HG03095 (cell line): ENCODE data around the gene DLG3.
"Not testable (repeated sequence)": the region's sequence is repeated elsewhere in the genome, so short reads cannot be mapped to it uniquely, and the experiment has no call there.

Experiments
- ATAC-seq: cut with Tn5 transposase; IDR thresholded peaks from one replicate; pipeline ENCODE4 v1.9.1; 2021; ENCODE audit warnings: moderate library complexity; ENCODE audit not compliant: unreplicated experiment

DLG3 gene

GRCh38 chrX:70444326-70444945, at the start of gene DLG3:
Gene DLG3 (plus strand): TSS chrX:70444835. CDS start chrX:70445202, 367 bp downstream.
- ATAC-seq = no peak

- ATAC-seq = no peak
Observed at GRCh38 chrX:70398899-70399298, 45.7 kb upstream of the DLG3 start.

DNA sequence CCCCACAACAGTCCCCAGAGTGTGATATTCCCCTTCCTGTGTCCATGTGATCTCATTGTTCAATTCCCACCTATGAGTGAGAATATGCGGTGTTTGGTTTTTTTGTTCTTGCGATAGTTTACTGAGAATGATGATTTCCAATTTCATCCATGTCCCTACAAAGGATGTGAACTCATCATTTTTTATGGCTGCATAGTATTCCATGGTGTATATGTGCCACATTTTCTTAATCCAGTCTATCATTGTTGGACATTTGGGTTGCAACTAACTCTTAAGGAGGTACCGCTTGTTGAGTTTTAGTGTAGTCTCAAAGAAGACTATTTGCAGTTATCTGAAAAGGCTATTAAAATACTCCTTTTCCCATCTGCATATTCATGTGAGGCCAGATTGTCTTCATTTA, 44.5 kb upstream of the DLG3 start:
- ATAC-seq = not testable (repeated sequence)

DNA sequence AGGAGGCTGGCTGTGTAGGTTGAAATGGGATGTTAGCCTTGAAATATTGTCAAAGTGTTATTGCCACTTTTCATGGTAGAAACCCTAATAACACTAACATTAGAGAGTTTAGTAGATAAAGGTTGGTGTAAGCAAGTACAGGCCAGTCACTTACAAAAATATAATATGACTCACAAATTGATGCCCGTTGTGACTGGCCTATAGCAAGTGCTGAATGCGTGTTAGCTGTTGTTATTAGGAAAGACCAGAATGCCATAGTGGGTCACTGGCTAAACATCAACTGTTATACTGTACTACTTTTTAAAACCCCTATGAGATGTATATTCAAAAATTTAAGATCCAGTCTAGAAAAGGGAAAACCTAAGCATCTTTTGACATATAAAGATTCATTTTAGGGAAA, 41.9 kb upstream of the DLG3 start:
- ATAC-seq = no peak

DNA sequence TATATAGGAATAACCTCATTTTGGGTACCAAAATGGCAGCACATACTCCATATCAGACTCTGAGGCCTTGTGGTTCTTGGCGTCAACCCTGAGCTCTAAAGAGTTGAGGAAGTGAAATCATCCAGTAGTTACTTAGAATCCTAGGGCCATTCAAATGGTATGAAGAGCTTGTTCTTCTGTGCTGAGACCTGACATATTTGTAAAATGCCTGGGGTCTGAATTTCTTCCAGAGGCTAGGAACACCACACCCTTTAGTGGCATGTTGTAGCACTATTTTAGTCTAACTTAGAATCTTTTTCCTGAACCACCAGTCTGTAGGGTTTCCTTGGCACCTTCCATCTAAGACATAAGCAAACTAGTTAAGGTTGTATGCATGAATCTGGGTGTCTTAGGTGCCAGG, 39.6 kb upstream of the DLG3 start:
- ATAC-seq = no peak

DNA sequence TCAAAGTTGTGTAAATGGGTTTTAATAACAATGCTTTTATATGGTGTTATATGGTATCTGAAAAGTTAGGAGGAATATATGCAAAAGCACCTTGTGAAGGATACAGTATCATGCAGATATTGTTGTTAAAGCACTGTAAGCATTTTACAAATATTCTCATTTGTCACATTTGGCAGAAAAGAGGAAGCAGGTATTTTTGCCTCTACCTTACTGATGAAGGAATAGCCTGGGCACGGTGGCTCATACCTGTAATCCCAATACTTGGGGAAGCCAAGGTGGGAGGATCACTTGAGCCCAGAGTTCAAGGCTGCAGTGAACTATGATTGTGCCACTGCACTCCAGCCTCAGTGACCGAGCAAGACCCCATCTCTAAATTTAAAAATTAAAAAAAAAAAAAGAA, 33.7 kb upstream of the DLG3 start:
- ATAC-seq = no peak

GRCh38 chrX:70411475-70411874, 33.2 kb upstream of the DLG3 start:
- no peak for ATAC-seq

DNA sequence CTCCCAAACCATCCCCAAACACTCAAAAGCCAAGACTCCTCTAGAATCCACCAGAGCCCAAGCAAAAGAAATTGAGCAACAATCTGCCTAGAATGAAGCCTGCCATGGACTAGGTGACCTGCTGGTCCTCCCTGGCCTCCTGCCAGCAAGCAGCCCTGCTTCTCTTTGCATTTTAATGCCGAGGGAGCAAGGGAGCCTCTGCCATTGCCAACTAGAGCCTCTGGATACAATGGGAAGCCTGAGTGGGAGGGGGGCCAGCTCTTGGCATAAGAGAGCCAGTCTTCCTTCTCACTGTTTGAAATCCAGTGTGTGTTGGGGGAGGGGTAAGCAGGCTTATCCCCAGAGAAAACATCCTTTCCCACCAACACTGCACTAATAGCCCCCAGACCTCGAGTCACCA, 23.0 kb upstream of the DLG3 start:
- ATAC-seq = no peak

DNA sequence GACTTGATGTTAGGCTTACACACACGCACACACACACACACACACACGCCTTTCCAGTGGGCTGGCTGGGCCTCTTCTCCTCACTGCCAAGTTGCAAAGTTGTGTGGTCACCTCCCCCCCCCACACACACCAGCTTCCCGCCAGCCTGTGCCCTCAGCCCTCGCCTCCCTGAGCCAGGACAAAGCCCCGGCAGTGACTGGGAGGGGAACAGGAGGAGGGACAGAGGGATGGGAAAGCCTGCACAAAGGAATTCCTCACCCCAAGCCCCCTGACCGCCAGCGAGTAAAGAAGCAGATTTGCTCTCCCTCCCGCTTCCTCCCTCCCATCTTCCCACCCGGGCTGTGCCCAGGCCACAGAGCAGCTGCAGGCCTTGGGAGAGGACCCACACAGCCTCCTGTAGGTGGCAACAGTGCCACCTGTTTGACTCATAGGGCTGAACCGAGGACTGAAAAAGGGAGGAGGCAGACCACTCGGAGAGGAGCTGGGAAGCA, 21.7 kb upstream of the DLG3 start, which contains the start of gene GDPD2:
GDPD2 (plus strand) TSS at position 464 of the 491 bp plus-strand sequence. CDS start 1,671 bp downstream, outside the sequence.
- ATAC-seq = no peak

GRCh38 chrX:70423936-70424675, 20.5 kb upstream of the DLG3 start:
- no peak for ATAC-seq

DNA sequence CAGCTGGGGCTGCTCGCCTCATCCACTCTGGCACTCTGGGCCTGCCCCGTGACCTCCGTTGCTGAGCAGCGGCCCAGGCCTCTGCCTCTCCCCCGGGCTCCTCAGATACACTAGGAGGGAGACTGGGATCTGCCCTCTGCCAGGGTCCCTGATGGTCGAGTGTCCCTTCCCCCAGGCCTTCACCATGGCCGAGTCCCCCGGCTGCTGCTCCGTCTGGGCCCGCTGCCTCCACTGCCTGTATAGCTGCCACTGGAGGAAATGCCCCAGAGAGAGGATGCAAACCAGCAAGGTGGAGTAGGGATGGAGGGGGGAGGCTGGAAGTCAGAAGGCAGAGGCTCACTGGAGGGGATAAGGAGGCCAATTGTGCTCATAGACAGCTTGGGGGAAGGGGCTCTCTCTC, 19.8 kb upstream of the DLG3 start:
- no peak for ATAC-seq

- no peak for ATAC-seq
Observed at GRCh38 chrX:70426286-70427278, 18.1 kb upstream of the DLG3 start.

GRCh38 chrX:70427365-70427764, 17.3 kb upstream of the DLG3 start:
- no peak for ATAC-seq

DNA sequence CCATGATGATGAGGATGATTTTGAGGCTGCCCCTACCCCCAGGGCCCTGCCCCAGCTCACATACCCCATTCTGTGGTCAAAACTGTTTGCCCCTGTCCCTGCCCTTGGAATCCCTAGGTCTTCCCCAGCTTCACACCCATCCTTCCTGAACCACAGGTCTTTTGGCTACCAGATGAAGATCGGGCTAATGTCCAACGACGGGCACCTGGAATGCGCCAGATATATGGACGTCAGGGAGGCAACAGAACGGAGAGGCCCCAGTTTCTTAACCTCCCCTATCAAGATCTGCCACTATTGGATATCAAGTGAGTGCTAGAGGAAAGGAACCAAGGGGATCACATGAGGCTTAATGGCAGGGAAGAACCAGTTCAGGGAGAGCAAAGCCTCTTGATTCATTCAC, 14.9 kb upstream of the DLG3 start:
- ATAC-seq = no peak

DNA sequence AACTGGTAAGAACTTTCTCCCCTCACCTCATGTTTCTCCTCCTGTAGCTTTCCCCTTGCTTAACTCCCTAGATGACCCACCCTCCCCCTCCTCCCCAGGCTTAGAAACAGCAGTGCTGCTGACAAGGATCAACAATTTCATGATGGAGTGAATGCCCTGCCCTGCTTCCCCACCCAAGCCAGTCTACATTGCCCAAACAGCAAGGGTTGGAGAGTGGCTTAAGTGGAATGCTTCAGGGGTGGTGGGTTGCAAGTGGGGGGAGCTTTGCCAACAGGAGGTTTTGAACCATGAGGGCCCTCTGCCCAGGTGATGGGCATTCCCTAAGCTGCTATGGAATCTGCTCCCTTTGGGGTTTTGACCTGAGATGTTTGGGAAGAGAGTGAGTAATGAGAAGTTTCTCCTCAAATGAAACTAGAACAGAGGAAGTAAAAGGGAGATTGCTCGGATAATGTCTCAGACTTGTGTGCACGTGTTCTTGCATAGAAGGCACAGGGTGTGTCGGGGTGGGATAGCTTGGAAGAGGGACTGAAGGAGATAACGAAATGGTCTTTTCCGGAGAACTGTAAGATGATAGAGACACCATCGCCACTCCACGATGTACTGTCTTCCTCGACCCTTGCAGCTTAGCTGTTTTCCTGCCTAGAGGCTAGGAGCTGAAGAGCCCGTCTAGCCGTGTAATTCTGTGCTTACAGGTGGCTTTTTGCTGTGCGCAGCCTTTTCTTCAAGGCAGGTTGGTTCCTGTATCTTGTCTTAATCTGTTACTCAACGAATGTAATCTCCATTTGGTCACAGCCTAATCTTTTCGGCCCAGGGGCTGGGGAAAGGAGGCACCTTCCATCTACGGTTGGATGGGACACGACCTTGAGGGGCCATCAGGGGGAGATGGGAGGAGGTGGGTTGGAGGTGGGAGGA, 11.4 kb upstream of the DLG3 start:
- no peak for ATAC-seq

DNA sequence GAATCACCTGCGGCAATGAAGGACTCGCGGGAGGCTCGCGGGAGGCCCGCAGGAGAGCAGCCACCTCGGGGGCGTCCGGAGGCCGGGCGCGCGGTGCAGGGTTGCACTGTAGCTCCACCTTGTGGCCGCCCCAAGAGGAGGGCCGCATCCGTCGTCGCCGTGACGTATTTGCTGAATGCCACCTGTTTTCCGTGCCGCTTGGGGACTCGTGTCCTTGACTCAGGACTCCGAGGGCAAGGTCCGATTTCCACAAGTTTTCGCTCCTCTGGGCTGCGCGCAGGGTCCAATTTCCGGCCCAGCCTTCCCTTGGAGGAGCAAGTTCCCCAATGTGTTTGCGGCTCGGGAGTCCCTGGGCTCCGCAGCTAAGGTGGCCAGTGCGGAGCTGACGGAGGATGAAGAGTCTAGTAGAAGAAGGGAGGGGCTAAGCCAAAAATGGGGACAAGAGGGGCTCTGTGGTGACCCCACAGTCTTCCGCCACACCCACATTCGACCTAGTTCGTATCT, 10.7 kb upstream of the DLG3 start:
- ATAC-seq = peak; percentile 64

DNA sequence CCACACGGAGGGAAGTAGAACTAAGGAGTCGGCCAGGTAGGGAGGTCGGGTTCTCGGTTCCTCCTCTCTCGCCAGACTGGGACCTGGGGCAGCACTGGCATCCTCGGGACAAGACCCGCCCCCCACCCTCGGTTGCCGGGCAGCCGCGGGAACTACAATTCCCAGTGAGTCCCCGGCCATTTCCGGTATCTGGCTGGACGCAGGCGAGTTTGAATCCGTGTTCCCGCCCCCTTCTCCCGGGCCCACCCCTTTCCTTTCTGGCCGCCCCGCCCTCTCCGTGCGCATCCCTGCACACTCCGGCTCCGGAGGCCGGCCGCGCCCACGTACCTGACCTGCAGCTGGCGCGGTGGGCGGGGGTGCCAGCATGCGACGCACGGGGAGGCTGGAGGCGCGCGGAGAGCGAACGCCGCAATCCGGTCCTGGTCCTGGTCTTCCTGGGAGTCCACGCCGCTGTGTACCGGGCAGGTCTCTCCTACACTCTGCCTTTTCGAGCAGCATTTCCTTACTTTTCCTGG, 10.2 kb upstream of the DLG3 start:
- ATAC-seq = peak; percentile 54

GRCh38 chrX:70434914-70435586, 9.6 kb upstream of the DLG3 start:
- no peak for ATAC-seq

- no peak for ATAC-seq
Observed at GRCh38 chrX:70436343-70436742, 8.3 kb upstream of the DLG3 start.
